Measurements from ENCODE around the gene DCTN3.

- no peak for TF ChIP-seq CTCF (conservative IDR thresholded peaks at IDR 0.05 in 1 of 2, IDR thresholded peaks at IDR 0.05 in 1 of 2; ENCODE audit: low read depth in 1 of 2, low read length in 2 of 2)
- peak; percentile 20 for TF ChIP-seq EZH2 (IDR thresholded peaks at IDR 0.05; ENCODE audit: low read length, missing control alignments)
Measured at GRCh38 chr9:34624475-34625185, 4.3 kb upstream of the DCTN3 start.

Measured in fibroblast of lung (primary cell).